Measurements from ENCODE around the gene S100P. TPM values are rescaled to one million over a fixed set of nuclear protein-coding genes. Genes with fewer than 3 reads are reported as not detected.
A peak's percentile ranks its signal among the peaks of the same experiment; 100 is the strongest.
"Not testable (repeated sequence)": the region's sequence is repeated elsewhere in the genome, so short reads cannot be mapped to it uniquely, and the experiment has no call there.

Gene S100P
- total RNA-seq, 2 donors from 2014 or later: 18.0 to 84.6 TPM

GRCh38 chr4:6660430-6660829 is 33.2 kb upstream of the S100P start:
- Mint-ChIP-seq H3K27ac (no peak overlapping the region), H3K4me1 (ENCODE audit: low read depth) (peaks cover 14% of the 10 kb centered on the region), H3K4me3 (no peak overlapping the region), H3K36me3 (ENCODE audit: insufficient read depth in 2 of 2) (peaks cover 0 to 1% of the 10 kb centered on the region in 2 donors), H3K9me3 (no peaks in the 10 kb centered on the region), H3K27me3 (ENCODE audit: low read depth) (peaks cover 39% of the 10 kb centered on the region)
- no peak for ATAC-seq (replicated peaks in 1 of 2)
- no peak for DNase-seq

- Mint-ChIP-seq H3K9me3 (no peaks in the 10 kb centered on the region), H3K27me3 (ENCODE audit: low read depth) (peaks cover 39% of the 10 kb centered on the region), H3K4me1 (ENCODE audit: low read depth) (peaks cover 14% of the 10 kb centered on the region), H3K36me3 (ENCODE audit: insufficient read depth in 2 of 2) (peaks cover 0 to 1% of the 10 kb centered on the region in 2 donors), H3K27ac (no peak overlapping the region), H3K4me3 (no peak overlapping the region)
- DNase-seq: no peak
- ATAC-seq (replicated peaks in 1 of 2): no peak
Measured at GRCh38 chr4:6662591-6662990, 31.1 kb upstream of the S100P start.

GRCh38 chr4:6663596-6664393 is 29.9 kb upstream of the S100P start:
- ATAC-seq (replicated peaks in 1 of 2) (peak; percentile 16 to 36), DNase-seq (no peak)
- peak overlapping the region; percentile 8 to 69 for H3K4me3 Mint-ChIP-seq
- H3K4me1 Mint-ChIP-seq (ENCODE audit: low read depth): peaks cover 14% of the 10 kb centered on the region
- H3K27ac Mint-ChIP-seq: no peak overlapping the region
- no peaks in the 10 kb centered on the region for H3K9me3 Mint-ChIP-seq
- peaks cover 0 to 1% of the 10 kb centered on the region in 2 donors for H3K36me3 Mint-ChIP-seq (ENCODE audit: insufficient read depth in 2 of 2)
- H3K27me3 Mint-ChIP-seq (ENCODE audit: low read depth): peaks cover 39% of the 10 kb centered on the region

GRCh38 chr4:6665320-6665654 is 28.4 kb upstream of the S100P start:
- H3K4me3 Mint-ChIP-seq: no peak overlapping the region
- H3K27me3 Mint-ChIP-seq (ENCODE audit: low read depth): peaks cover 31% of the 10 kb centered on the region
- ATAC-seq (replicated peaks in 1 of 2) (no peak), DNase-seq (no peak)
- no peak overlapping the region for H3K27ac Mint-ChIP-seq
- H3K36me3 Mint-ChIP-seq (ENCODE audit: insufficient read depth in 2 of 2): no peaks in the 10 kb centered on the region
- no peaks in the 10 kb centered on the region for H3K9me3 Mint-ChIP-seq
- peaks cover under 1% of the 10 kb centered on the region for H3K4me1 Mint-ChIP-seq (ENCODE audit: low read depth)

GRCh38 chr4:6668391-6668790 is 25.3 kb upstream of the S100P start:
- peaks cover 4% of the 10 kb centered on the region for H3K4me1 Mint-ChIP-seq (ENCODE audit: low read depth)
- ATAC-seq (replicated peaks in 1 of 2): no peak

GRCh38 chr4:6671648-6672047 is 22.0 kb upstream of the S100P start:
- H3K27me3 Mint-ChIP-seq (ENCODE audit: low read depth): no peaks in the 10 kb centered on the region
- H3K4me3 Mint-ChIP-seq: no peak overlapping the region
- H3K27ac Mint-ChIP-seq: no peak overlapping the region
- DNase-seq: no peak
- no peaks in the 10 kb centered on the region for H3K9me3 Mint-ChIP-seq
- peaks cover 15 to 20% of the 10 kb centered on the region in 2 donors for H3K36me3 Mint-ChIP-seq (ENCODE audit: insufficient read depth in 2 of 2)
- peaks cover 25% of the 10 kb centered on the region for H3K4me1 Mint-ChIP-seq (ENCODE audit: low read depth)
- no peak for ATAC-seq (replicated peaks in 1 of 2)

More at GRCh38 chr4:6668391-6668790, 25.3 kb upstream of the S100P start:
- Mint-ChIP-seq H3K27ac (no peak overlapping the region), H3K36me3 (ENCODE audit: insufficient read depth in 2 of 2) (peaks cover 0 to under 1% of the 10 kb centered on the region in 2 donors), H3K9me3 (no peaks in the 10 kb centered on the region), H3K27me3 (ENCODE audit: low read depth) (peaks cover 2% of the 10 kb centered on the region), H3K4me3 (no peak overlapping the region)
- no peak for DNase-seq

GRCh38 chr4:6672131-6672530 is 21.5 kb upstream of the S100P start:
- ATAC-seq (replicated peaks in 1 of 2) (no peak), DNase-seq (no peak)
- H3K27ac Mint-ChIP-seq: no peak overlapping the region
- no peak overlapping the region for H3K4me3 Mint-ChIP-seq
- H3K36me3 Mint-ChIP-seq (ENCODE audit: insufficient read depth in 2 of 2): peaks cover 17 to 22% of the 10 kb centered on the region in 2 donors
- H3K27me3 Mint-ChIP-seq (ENCODE audit: low read depth): no peaks in the 10 kb centered on the region
- no peaks in the 10 kb centered on the region for H3K9me3 Mint-ChIP-seq
- peaks cover 30% of the 10 kb centered on the region for H3K4me1 Mint-ChIP-seq (ENCODE audit: low read depth)

GRCh38 chr4:6672541-6673190 is 21.0 kb upstream of the S100P start:
- DNase-seq; ATAC-seq (replicated peaks in 1 of 2); H3K27ac Mint-ChIP-seq; H3K27me3 Mint-ChIP-seq (ENCODE audit: low read depth); H3K9me3 Mint-ChIP-seq: not testable (repeated sequence)
- Mint-ChIP-seq H3K4me1 (ENCODE audit: low read depth) (peaks cover 35% of the 10 kb centered on the region), H3K4me3 (peak overlapping the region in 1 of 2 donors; percentile 80), H3K36me3 (ENCODE audit: insufficient read depth in 2 of 2) (peaks cover 18 to 22% of the 10 kb centered on the region in 2 donors)

GRCh38 chr4:6673191-6673659 is 20.5 kb upstream of the S100P start:
- ATAC-seq (replicated peaks in 1 of 2): peak; percentile 12 to 23
- peak; percentile 64 to 65 for DNase-seq
- Mint-ChIP-seq H3K36me3 (ENCODE audit: insufficient read depth in 2 of 2) (peaks cover 18 to 22% of the 10 kb centered on the region in 2 donors), H3K4me3 (peak overlapping the region; percentile 79 to 80), H3K27ac (peak overlapping the region; percentile 95), H3K4me1 (ENCODE audit: low read depth) (peaks cover 37% of the 10 kb centered on the region)
- not testable (repeated sequence) for H3K27me3 Mint-ChIP-seq (ENCODE audit: low read depth); H3K9me3 Mint-ChIP-seq

GRCh38 chr4:6673660-6674499 is 19.8 kb upstream of the S100P start:
- H3K4me1 Mint-ChIP-seq (ENCODE audit: low read depth): peaks cover 41% of the 10 kb centered on the region

GRCh38 chr4:6674500-6675149 is 19.1 kb upstream of the S100P start:
- no peaks in the 10 kb centered on the region for H3K27me3 Mint-ChIP-seq (ENCODE audit: low read depth)
- peak overlapping the region; percentile 79 to 80 for H3K4me3 Mint-ChIP-seq
- peak; percentile 39 to 52 for ATAC-seq (replicated peaks in 1 of 2)
- peak; percentile 66 to 74 for DNase-seq
- H3K9me3 Mint-ChIP-seq: peaks cover 0 to 3% of the 10 kb centered on the region in 2 donors
- H3K27ac Mint-ChIP-seq: peak overlapping the region; percentile 85
- H3K36me3 Mint-ChIP-seq (ENCODE audit: insufficient read depth in 2 of 2): peaks cover 18 to 29% of the 10 kb centered on the region in 2 donors
- H3K4me1 Mint-ChIP-seq (ENCODE audit: low read depth): peaks cover 43% of the 10 kb centered on the region

More at GRCh38 chr4:6673660-6674499, 19.8 kb upstream of the S100P start:
- H3K27ac Mint-ChIP-seq: peak overlapping the region; percentile 95
- peak overlapping the region; percentile 79 to 80 for H3K4me3 Mint-ChIP-seq
- ATAC-seq (replicated peaks in 1 of 2): peak; percentile 76 to 80
- no peaks in the 10 kb centered on the region for H3K9me3 Mint-ChIP-seq
- peak; percentile 94 to 96 for DNase-seq
- peaks cover 18 to 25% of the 10 kb centered on the region in 2 donors for H3K36me3 Mint-ChIP-seq (ENCODE audit: insufficient read depth in 2 of 2)
- no peaks in the 10 kb centered on the region for H3K27me3 Mint-ChIP-seq (ENCODE audit: low read depth)

GRCh38 chr4:6676722-6677558 is 16.7 kb upstream of the S100P start:
- peaks cover 59% of the 10 kb centered on the region for H3K4me1 Mint-ChIP-seq (ENCODE audit: low read depth)
- H3K4me3 Mint-ChIP-seq: peak overlapping the region; percentile 79 to 80
- H3K36me3 Mint-ChIP-seq (ENCODE audit: insufficient read depth in 2 of 2): peaks cover 18 to 37% of the 10 kb centered on the region in 2 donors
- H3K9me3 Mint-ChIP-seq: peaks cover 0 to 3% of the 10 kb centered on the region in 2 donors
- H3K27ac Mint-ChIP-seq: peak overlapping the region; percentile 85
- DNase-seq (no peak), ATAC-seq (replicated peaks in 1 of 2) (no peak)
- no peaks in the 10 kb centered on the region for H3K27me3 Mint-ChIP-seq (ENCODE audit: low read depth)
